NT2/D1 (cell line): Measurements from ENCODE around the gene MAP2K5.

Source experiments
- DNase-seq: peaks from one replicate; pipeline ENCODE4 v3.0.0-alpha.2; 2011; ENCODE audit warnings: low read depth, low spot score
- H3K27me3 ChIP-seq: 2 replicates; pipeline ENCODE4 v1.6.0; 2011; ENCODE audit warnings: mild to moderate bottlenecking; ENCODE audit not compliant: insufficient read length, insufficient read depth
- H3K36me3 ChIP-seq: 2 replicates; pipeline ENCODE4 v1.6.1; 2011; ENCODE audit warnings: mild to moderate bottlenecking, low read length, mixed read lengths; ENCODE audit not compliant: insufficient read depth, insufficient read length
- H3K4me1 ChIP-seq: 2 replicates; pipeline ENCODE4 v1.5.1; 2011; ENCODE audit not compliant: insufficient read depth, insufficient read length
- H3K4me3 ChIP-seq: 2 replicates; pipeline ENCODE4 v1.5.1; 2011; ENCODE audit warnings: low read depth; ENCODE audit not compliant: insufficient read length
- H3K9ac ChIP-seq: 2 replicates; pipeline ENCODE4 v1.6.0; 2011; ENCODE audit warnings: low read depth; ENCODE audit not compliant: insufficient read length
- H3K9me3 ChIP-seq: 2 replicates; pipeline ENCODE4 v1.5.1; 2011; ENCODE audit warnings: mild to moderate bottlenecking, low read length; ENCODE audit not compliant: insufficient read depth
- SUZ12 ChIP-seq: IDR thresholded peaks from 2 replicates; pipeline ENCODE4 v1.6.1; 2011; ENCODE audit not compliant: insufficient read length, insufficient read depth; ENCODE audit errors: extremely low read depth
- YY1 ChIP-seq: IDR thresholded peaks from 2 replicates; pipeline ENCODE4 v1.6.1; 2011; ENCODE audit not compliant: insufficient read length, insufficient read depth
- ZNF274 ChIP-seq: IDR thresholded peaks from 2 replicates; pipeline ENCODE4 v1.6.1; 2011; ENCODE audit warnings: mild to moderate bottlenecking, low read depth, low read length

Gene MAP2K5

GRCh38 chr15:67691450-67691849, 148.9 kb downstream of the MAP2K5 start:
- no peaks in the 10 kb centered on the region for H3K36me3 ChIP-seq
- no peak overlapping the region for H3K9ac ChIP-seq
- peaks cover 3% of the 10 kb centered on the region; the same call in 1 of the 2 replicates for H3K9me3 ChIP-seq
- TF ChIP-seq YY1 (no peak), ZNF274 (no peak), SUZ12 (no peak)
- no peak overlapping the region for H3K4me3 ChIP-seq
- peak; percentile 27 for DNase-seq
- H3K27me3 ChIP-seq, result no peaks in the 10 kb centered on the region
- no peaks in the 10 kb centered on the region for H3K4me1 ChIP-seq

- DNase-seq, result no peak
- H3K4me1 ChIP-seq, result no peaks in the 10 kb centered on the region
- TF ChIP-seq YY1, result no peak
- no peak for TF ChIP-seq ZNF274
- no peak for TF ChIP-seq SUZ12
- no peaks in the 10 kb centered on the region for H3K9me3 ChIP-seq
- H3K4me3 ChIP-seq, result no peak overlapping the region
- no peaks in the 10 kb centered on the region for H3K36me3 ChIP-seq
- H3K27me3 ChIP-seq, result no peaks in the 10 kb centered on the region
- H3K9ac ChIP-seq, result no peak overlapping the region
Observed at GRCh38 chr15:67692573-67692972, 150.1 kb downstream of the MAP2K5 start.

GRCh38 chr15:67696087-67696486, 153.6 kb downstream of the MAP2K5 start:
- H3K27me3 ChIP-seq, result no peaks in the 10 kb centered on the region
- no peak overlapping the region for H3K4me3 ChIP-seq
- H3K9ac ChIP-seq, result no peak overlapping the region
- no peaks in the 10 kb centered on the region for H3K4me1 ChIP-seq
- no peak for DNase-seq
- no peaks in the 10 kb centered on the region for H3K36me3 ChIP-seq
- no peak for TF ChIP-seq YY1
- TF ChIP-seq SUZ12, result no peak
- TF ChIP-seq ZNF274, result no peak
- no peaks in the 10 kb centered on the region for H3K9me3 ChIP-seq

GRCh38 chr15:67700023-67700422, 157.5 kb downstream of the MAP2K5 start:
- no peaks in the 10 kb centered on the region for H3K36me3 ChIP-seq
- H3K9ac ChIP-seq, result no peak overlapping the region
- no peaks in the 10 kb centered on the region for H3K27me3 ChIP-seq
- H3K4me3 ChIP-seq, result no peak overlapping the region
- no peaks in the 10 kb centered on the region for H3K4me1 ChIP-seq
- no peak for DNase-seq
- TF ChIP-seq ZNF274 (no peak), YY1 (no peak), SUZ12 (no peak)
- H3K9me3 ChIP-seq, result no peaks in the 10 kb centered on the region

GRCh38 chr15:67701669-67702068, 159.2 kb downstream of the MAP2K5 start:
- Histone ChIP-seq H3K4me3 (no peak overlapping the region), H3K36me3 (no peaks in the 10 kb centered on the region), H3K4me1 (no peaks in the 10 kb centered on the region), H3K9me3 (no peaks in the 10 kb centered on the region), H3K9ac (no peak overlapping the region), H3K27me3 (no peaks in the 10 kb centered on the region)
- DNase-seq, result no peak
- TF ChIP-seq SUZ12 (no peak), ZNF274 (no peak), YY1 (no peak)

- Histone ChIP-seq H3K4me3 (no peak overlapping the region), H3K27me3 (no peaks in the 10 kb centered on the region), H3K9me3 (no peaks in the 10 kb centered on the region), H3K36me3 (no peaks in the 10 kb centered on the region), H3K9ac (no peak overlapping the region), H3K4me1 (no peaks in the 10 kb centered on the region)
- DNase-seq, result peak; percentile 61
- TF ChIP-seq YY1, result no peak
- no peak for TF ChIP-seq SUZ12
- TF ChIP-seq ZNF274, result no peak
Observed at GRCh38 chr15:67707520-67708283, 165.2 kb downstream of the MAP2K5 start.

- DNase-seq, result no peak
- TF ChIP-seq SUZ12 (no peak), YY1 (no peak), ZNF274 (no peak)
- Histone ChIP-seq H3K9me3 (no peaks in the 10 kb centered on the region), H3K4me3 (no peak overlapping the region), H3K9ac (no peak overlapping the region), H3K36me3 (no peaks in the 10 kb centered on the region), H3K4me1 (no peaks in the 10 kb centered on the region), H3K27me3 (no peaks in the 10 kb centered on the region)
Observed at GRCh38 chr15:67708500-67708899, 166.0 kb downstream of the MAP2K5 start.
